Nephron (organoid): Measurements from ENCODE around the gene ZNF672.

Source experiments
- H3K27ac Mint-ChIP-seq, 3 experiments: 2 replicates each; pipeline ENCODE4 v1.8.0; 2020; ENCODE audit warnings: mixed read lengths in 3 of 3, mild to moderate bottlenecking in 2 of 3, moderate library complexity in 1 of 3
- H3K27me3 Mint-ChIP-seq: 2 replicates; pipeline ENCODE4 v1.8.0; 2021; ENCODE audit warnings: low read depth, mild to moderate bottlenecking, moderate library complexity, mixed read lengths
- H3K36me3 Mint-ChIP-seq: 2 replicates; pipeline ENCODE4 v1.8.0; 2020; ENCODE audit warnings: low read depth, mixed read lengths
- H3K4me1 Mint-ChIP-seq: 2 replicates; pipeline ENCODE4 v1.8.0; 2020; ENCODE audit warnings: mixed read lengths
- H3K4me3 Mint-ChIP-seq, 3 experiments: 2 replicates each; pipeline ENCODE4 v1.8.0; 2020; ENCODE audit warnings: mild to moderate bottlenecking in 3 of 3, mixed read lengths in 3 of 3, moderate library complexity in 2 of 3
- H3K9me3 Mint-ChIP-seq: 2 replicates; pipeline ENCODE4 v1.8.0; 2020; ENCODE audit warnings: mixed read lengths
- TF ChIP-seq, protein P1 (sequence below), 3 experiments: fragments of 200-600 bp; sonication (generic); IDR thresholded peaks; one replicate each; pipeline ENCODE4 v1.5.0; 2021; ENCODE audit warnings: antibody characterized with exemption in 3 of 3; ENCODE audit not compliant: unreplicated experiment in 3 of 3

ZNF672 gene

DNA sequence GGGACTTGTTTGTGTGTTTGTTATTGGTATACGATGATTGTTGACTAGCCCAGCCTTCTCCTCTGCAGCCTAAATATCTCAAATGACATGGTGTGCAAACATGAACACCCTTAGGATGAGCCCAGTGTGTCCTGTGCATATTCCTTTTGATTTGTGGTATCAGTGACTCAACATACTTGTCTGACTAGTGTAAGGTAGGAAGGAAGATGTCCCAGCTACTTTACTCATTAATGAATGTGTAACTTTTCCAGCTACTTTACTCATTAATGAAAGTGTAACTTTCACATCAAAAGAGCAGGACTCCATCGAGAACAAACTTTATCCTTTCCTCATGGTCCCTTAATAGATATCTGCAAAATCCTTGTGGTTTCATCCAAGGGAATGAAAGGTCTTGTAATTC is 23.6 kb downstream of the ZNF672 start:
- H3K4me3 Mint-ChIP-seq = peak overlapping the region; percentile 13 to 62 (median 28)
- H3K27ac Mint-ChIP-seq = peak overlapping the region in 2 of 3 experiments; percentile 6 to 11
- no peaks in the 10 kb centered on the region for H3K9me3 Mint-ChIP-seq
- H3K27me3 Mint-ChIP-seq = peaks cover 14% of the 10 kb centered on the region
- peaks cover 31% of the 10 kb centered on the region for H3K4me1 Mint-ChIP-seq
- TF ChIP-seq, protein P1, sequence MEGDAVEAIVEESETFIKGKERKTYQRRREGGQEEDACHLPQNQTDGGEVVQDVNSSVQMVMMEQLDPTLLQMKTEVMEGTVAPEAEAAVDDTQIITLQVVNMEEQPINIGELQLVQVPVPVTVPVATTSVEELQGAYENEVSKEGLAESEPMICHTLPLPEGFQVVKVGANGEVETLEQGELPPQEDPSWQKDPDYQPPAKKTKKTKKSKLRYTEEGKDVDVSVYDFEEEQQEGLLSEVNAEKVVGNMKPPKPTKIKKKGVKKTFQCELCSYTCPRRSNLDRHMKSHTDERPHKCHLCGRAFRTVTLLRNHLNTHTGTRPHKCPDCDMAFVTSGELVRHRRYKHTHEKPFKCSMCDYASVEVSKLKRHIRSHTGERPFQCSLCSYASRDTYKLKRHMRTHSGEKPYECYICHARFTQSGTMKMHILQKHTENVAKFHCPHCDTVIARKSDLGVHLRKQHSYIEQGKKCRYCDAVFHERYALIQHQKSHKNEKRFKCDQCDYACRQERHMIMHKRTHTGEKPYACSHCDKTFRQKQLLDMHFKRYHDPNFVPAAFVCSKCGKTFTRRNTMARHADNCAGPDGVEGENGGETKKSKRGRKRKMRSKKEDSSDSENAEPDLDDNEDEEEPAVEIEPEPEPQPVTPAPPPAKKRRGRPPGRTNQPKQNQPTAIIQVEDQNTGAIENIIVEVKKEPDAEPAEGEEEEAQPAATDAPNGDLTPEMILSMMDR (IDR thresholded peaks at IDR 0.05; ENCODE audit: unreplicated experiment in 3 of 3) = no peak
- no peaks in the 10 kb centered on the region for H3K36me3 Mint-ChIP-seq

DNA sequence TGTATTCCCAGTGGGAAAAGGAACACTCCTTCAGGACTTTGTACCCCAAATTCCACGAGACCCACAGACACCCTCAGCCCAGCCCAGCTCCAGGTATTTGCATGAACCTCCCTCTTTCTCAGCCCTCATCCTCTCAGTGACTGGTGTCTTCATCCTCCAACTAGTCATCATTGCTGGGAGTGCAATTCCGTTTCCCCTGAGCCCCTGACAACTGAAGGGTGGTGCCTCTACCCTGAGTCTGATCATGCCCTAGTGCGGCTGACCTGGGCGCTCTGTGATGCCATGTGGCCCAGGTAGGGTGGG is 24.6 kb downstream of the ZNF672 start:
- peak overlapping the region; percentile 62 to 88 (median 79) for H3K4me3 Mint-ChIP-seq
- no peaks in the 10 kb centered on the region for H3K36me3 Mint-ChIP-seq
- H3K4me1 Mint-ChIP-seq = peaks cover 31% of the 10 kb centered on the region
- H3K9me3 Mint-ChIP-seq = no peaks in the 10 kb centered on the region
- peak overlapping the region in 1 of 3 experiments; percentile 41 for H3K27ac Mint-ChIP-seq
- TF ChIP-seq, protein P1 (IDR thresholded peaks at IDR 0.05; ENCODE audit: unreplicated experiment in 3 of 3) = no peak
- H3K27me3 Mint-ChIP-seq = peaks cover 14% of the 10 kb centered on the region

DNA sequence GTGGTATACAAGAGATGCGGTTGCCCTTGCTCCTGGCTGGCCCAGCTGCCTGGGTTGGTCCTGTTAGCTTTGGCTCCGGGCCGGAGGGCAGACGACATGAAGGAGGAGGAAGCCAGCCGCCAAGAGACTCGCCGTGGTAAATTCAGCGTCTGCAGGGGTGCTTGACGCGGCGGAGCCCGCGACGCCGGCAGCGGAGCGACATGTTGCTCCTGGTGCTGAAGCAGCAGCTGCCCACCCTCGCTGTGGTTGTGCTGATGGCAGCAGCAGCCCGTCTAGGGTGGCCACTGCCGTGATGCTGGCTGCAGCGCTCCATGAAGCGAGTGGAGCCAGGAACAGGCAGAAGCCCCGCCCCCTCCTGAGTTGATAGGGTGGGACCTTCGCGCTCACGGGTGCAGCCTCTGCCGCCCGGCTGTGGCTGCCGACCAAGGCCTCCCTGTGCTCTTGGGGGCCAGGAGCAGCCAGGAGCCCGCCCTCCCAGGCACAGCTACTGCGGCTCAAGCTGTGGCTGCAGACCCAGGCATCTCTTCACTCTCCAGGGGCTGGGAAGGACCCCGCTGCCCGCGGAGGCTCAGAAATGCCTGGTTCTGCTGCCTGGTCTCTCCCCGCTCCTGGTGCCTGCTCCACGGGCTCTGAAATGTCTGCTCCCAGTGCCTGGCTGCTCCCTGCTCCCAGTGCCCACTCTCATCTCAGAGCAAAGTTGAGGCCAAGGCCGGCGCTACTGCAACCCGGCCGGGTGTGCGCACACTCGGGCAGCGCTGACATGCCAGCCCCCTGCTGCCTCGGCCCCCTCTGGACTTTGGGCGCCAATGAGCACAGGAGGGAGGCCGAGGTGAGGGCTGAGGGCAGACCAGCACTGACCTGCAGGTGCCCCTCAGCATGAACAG is 25.2 kb downstream of the ZNF672 start:
- H3K4me1 Mint-ChIP-seq = peaks cover 30% of the 10 kb centered on the region
- TF ChIP-seq, protein P1 (IDR thresholded peaks at IDR 0.05; ENCODE audit: unreplicated experiment in 3 of 3) = no peak
- peaks cover 14% of the 10 kb centered on the region for H3K27me3 Mint-ChIP-seq
- H3K4me3 Mint-ChIP-seq = peak overlapping the region; percentile 79 to 88 (median 84)
- H3K27ac Mint-ChIP-seq = peak overlapping the region; percentile 5 to 58 (median 41)
- H3K36me3 Mint-ChIP-seq = no peaks in the 10 kb centered on the region
- H3K9me3 Mint-ChIP-seq = no peaks in the 10 kb centered on the region

DNA sequence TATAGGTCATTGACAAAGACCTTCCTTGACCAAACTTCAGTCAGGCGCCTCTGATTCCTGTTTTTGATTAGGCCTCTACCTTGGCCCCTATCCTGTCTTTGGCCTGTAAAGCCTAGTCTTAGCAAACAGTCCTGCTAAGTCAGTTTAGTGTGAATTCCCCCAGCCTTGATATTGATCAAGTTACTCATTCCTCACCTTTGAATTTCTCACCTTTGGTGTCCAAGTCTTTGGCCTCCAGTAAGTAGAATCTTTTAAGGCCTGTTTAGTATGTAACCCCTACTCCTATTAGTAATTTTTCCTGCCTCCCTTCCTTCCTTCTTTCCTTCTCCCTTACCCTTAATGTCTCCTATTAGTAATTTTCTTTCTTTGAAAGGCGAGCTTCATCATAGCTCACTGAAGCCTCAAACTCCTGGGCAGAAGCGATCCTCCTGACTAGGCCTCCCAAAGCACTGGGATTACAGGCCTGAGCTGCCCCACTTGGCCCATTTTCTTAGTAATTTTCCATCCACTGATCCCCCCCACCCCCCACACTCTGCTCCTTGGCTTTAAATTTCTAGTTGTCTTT is 33.9 kb downstream of the ZNF672 start:
- H3K4me1 Mint-ChIP-seq = peaks cover 5% of the 10 kb centered on the region
- H3K27ac Mint-ChIP-seq = peak overlapping the region in 2 of 3 experiments; percentile 29 to 88
- H3K9me3 Mint-ChIP-seq = no peaks in the 10 kb centered on the region
- peaks cover 8% of the 10 kb centered on the region for H3K27me3 Mint-ChIP-seq
- TF ChIP-seq, protein P1 (IDR thresholded peaks at IDR 0.05; ENCODE audit: unreplicated experiment in 3 of 3) = no peak
- no peaks in the 10 kb centered on the region for H3K36me3 Mint-ChIP-seq
- H3K4me3 Mint-ChIP-seq = peak overlapping the region; percentile 75 to 95 (median 77)

DNA sequence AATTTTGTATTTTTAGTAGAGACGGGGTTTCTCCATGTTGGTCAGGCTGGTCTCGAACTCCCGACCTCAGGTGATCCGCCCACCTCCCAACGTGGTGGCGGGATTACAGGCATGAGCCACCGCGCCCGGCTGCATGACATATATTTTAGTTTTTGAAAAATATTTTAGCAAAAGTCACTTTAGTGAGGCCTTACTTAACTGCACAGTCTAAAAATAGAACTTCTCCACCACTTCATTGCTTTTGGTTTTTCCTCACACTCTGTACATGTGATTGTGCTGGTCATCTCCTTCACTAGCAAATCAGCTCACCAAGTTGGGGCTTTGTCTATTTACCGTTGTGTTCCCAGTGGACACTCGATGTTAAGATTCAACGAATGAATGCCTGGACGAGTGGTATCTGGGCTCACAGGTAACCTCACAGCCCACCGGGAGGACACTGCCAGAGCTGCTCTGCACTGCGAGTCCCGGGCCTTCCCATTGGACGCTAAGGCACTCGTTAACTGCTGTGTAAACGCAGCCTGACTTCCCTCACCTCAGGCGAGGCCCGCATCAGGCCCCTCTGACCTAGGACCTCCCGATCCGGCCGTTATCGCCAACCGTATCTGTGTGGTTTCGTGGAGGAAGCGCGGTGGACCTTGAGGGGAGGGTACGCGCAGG is 34.9 kb downstream of the ZNF672 start:
- H3K4me1 Mint-ChIP-seq = peaks cover 5% of the 10 kb centered on the region
- H3K36me3 Mint-ChIP-seq = no peaks in the 10 kb centered on the region
- TF ChIP-seq, protein P1 (IDR thresholded peaks at IDR 0.05; ENCODE audit: unreplicated experiment in 3 of 3) = no peak
- H3K9me3 Mint-ChIP-seq = no peaks in the 10 kb centered on the region
- H3K27me3 Mint-ChIP-seq = peaks cover 8% of the 10 kb centered on the region
- H3K4me3 Mint-ChIP-seq = peak overlapping the region; percentile 95 to 97 (median 96)
- H3K27ac Mint-ChIP-seq = peak overlapping the region; percentile 88 to 98 (median 92)
